Fibroblast of lung (primary cell): ENCODE data around the gene VPS50. TPM values are rescaled to one million over a fixed set of nuclear protein-coding genes. Genes with fewer than 3 reads are reported as not detected.

ENCODE experiments used
- DNase-seq, 2 donors: peaks; one replicate each; pipeline versions ENCODE4 v3.0.0 to v3.0.0-alpha.2; 2010; ENCODE audit warnings: low read depth in 2 of 2
- H2AFZ ChIP-seq: 2 replicates; pipeline ENCODE4 v1.5.1; 2012; ENCODE audit warnings: low read length, control low read depth, inconsistent platforms
- H3K27ac ChIP-seq: 2 replicates; pipeline ENCODE4 v1.5.1; 2011; ENCODE audit warnings: low read length, control low read depth; ENCODE audit not compliant: insufficient read depth
- H3K27me3 ChIP-seq: 2 replicates; pipeline ENCODE4 v1.5.1; 2011; ENCODE audit warnings: mild to moderate bottlenecking, low read length; ENCODE audit not compliant: control insufficient read depth, insufficient read depth
- H3K36me3 ChIP-seq: 2 replicates; pipeline ENCODE4 v1.5.1; 2011; ENCODE audit warnings: low read length; ENCODE audit not compliant: control insufficient read depth, insufficient read depth
- H3K4me1 ChIP-seq: 2 replicates; pipeline ENCODE4 v1.5.1; 2011; ENCODE audit warnings: low read length; ENCODE audit not compliant: control insufficient read depth, insufficient read depth; ENCODE audit errors: extremely low read depth
- H3K4me2 ChIP-seq: 2 replicates; pipeline ENCODE4 v1.5.1; 2011; ENCODE audit warnings: low read length, control low read depth; ENCODE audit not compliant: insufficient read depth; ENCODE audit errors: extremely low read depth
- H3K4me3 ChIP-seq, 4 experiments: fragments of 200-600 bp in 1 of 4; sonication (generic) in 1 of 4; replicated peaks in 1 of 4; 2 replicates each; pipeline ENCODE4 v1.5.1; 2011 to 2016; ENCODE audit warnings: low read length in 4 of 4, low read depth in 3 of 4, mild to moderate bottlenecking in 3 of 4, control low read depth in 2 of 4, inconsistent platforms in 1 of 4, mixed read lengths in 1 of 4; ENCODE audit not compliant: insufficient read depth in 1 of 4; ENCODE audit errors: control extremely low read depth in 1 of 4
- H3K79me2 ChIP-seq: 2 replicates; pipeline ENCODE4 v1.5.1; 2012; ENCODE audit warnings: mild to moderate bottlenecking, low read length, inconsistent platforms; ENCODE audit not compliant: control insufficient read depth, insufficient read depth
- H3K9ac ChIP-seq: 2 replicates; pipeline ENCODE4 v1.5.1; 2011; ENCODE audit warnings: mild to moderate bottlenecking, low read length, control low read depth; ENCODE audit not compliant: insufficient read depth
- H3K9me3 ChIP-seq: 2 replicates; pipeline ENCODE4 v1.5.1; 2012; ENCODE audit warnings: low read depth, low read length; ENCODE audit not compliant: control insufficient read depth, insufficient read depth
- H4K20me1 ChIP-seq: 2 replicates; pipeline ENCODE4 v1.5.1; 2011; ENCODE audit warnings: low read length; ENCODE audit not compliant: control insufficient read depth, insufficient read depth; ENCODE audit errors: extremely low read depth
- CTCF ChIP-seq, 2 donors: IDR thresholded peaks in 1 of 2; conservative IDR thresholded peaks in 1 of 2; 1 replicate in 1 of 2; 2 replicates in 1 of 2; pipeline ENCODE4 v1.5.1; 2011 to 2012; ENCODE audit warnings: low read length in 2 of 2, control low read depth in 1 of 2, inconsistent platforms in 1 of 2, low read depth in 1 of 2, mild to moderate bottlenecking in 1 of 2
- EZH2 ChIP-seq: IDR thresholded peaks from 2 replicates; pipeline ENCODE4 v1.5.1; 2012; ENCODE audit warnings: low read length, control low read depth, mild to moderate bottlenecking; ENCODE audit errors: missing control alignments
- polyA plus RNA-seq, 2 donors: library from polyadenylated mRNA; depleted of rRNA in 1 of 2; stranded (reverse) in 1 of 2; unstranded in 1 of 2; fragments of >200 nt; gene quantifications; 2 replicates each; pipeline ENCODE4 v1.2.1, GENCODE V29; 2011 to 2012; ENCODE audit warnings: missing spikeins in 1 of 2
- total RNA-seq: library from RNA; depleted of rRNA; stranded (reverse); fragments of >200 nt; gene quantifications from 2 replicates; pipeline ENCODE4 v1.2.1, GENCODE V29; 2014

VPS50 gene
- total and polyA plus RNA-seq, 2 donors (not counting 1 experiment from before 2014, with no cell fraction given): 16.1 to 46.4 TPM

DNA sequence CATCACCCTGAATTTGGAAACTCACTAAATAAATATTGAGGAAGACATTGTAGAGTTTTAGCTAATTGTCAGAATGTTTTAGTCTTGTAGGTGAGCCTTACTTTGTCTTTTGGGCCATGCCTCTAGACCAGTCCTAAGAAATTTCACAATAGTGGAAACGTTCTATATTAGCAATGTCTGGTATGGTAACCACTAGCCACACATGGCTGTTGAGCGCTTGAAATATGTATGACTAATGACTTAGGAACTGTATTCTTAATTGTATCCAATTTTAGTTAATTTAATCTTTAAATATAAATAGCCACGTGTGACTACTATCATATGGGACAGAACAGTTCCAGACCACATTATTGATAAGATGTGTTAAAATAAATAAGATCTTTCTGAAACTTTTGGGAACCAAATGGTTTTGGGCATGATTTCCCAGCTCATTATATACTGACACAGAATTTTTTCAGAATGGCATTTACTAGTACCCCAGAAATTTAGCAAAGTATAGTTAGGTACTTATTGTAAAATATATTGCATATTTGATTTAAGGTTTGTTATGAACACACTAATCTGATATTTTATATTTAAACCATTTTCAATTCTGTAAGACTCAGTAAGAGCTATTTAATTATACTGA is 95.0 kb downstream of the VPS50 start:
- no peaks in the 10 kb centered on the region for H4K20me1 ChIP-seq
- peak overlapping the region; percentile 59 for H3K4me2 ChIP-seq
- no peak overlapping the region for H2AFZ ChIP-seq
- no peaks in the 10 kb centered on the region for H3K27me3 ChIP-seq
- no peak overlapping the region for H3K4me3 ChIP-seq
- H3K4me1 ChIP-seq: peaks cover 2% of the 10 kb centered on the region
- peak overlapping the region; percentile 41 for H3K27ac ChIP-seq
- no peaks in the 10 kb centered on the region for H3K9me3 ChIP-seq
- no peak overlapping the region for H3K9ac ChIP-seq
- H3K36me3 ChIP-seq: no peaks in the 10 kb centered on the region
- no peak for TF ChIP-seq CTCF (conservative IDR thresholded peaks at IDR 0.05 in 1 of 2, IDR thresholded peaks at IDR 0.05 in 1 of 2; ENCODE audit: low read depth in 1 of 2, low read length in 2 of 2)
- TF ChIP-seq EZH2: no peak
- no peaks in the 10 kb centered on the region for H3K79me2 ChIP-seq
- peak; percentile 86 to 95 for DNase-seq

- TF ChIP-seq CTCF (conservative IDR thresholded peaks at IDR 0.05 in 1 of 2, IDR thresholded peaks at IDR 0.05 in 1 of 2; ENCODE audit: low read depth in 1 of 2, low read length in 2 of 2) (no peak), EZH2 (no peak)
- no peak for DNase-seq
- H3K9ac ChIP-seq: no peak overlapping the region
- H3K4me1 ChIP-seq: peaks cover 2% of the 10 kb centered on the region
- no peaks in the 10 kb centered on the region for H4K20me1 ChIP-seq
- no peaks in the 10 kb centered on the region for H3K36me3 ChIP-seq
- no peaks in the 10 kb centered on the region for H3K79me2 ChIP-seq
- H2AFZ ChIP-seq: no peak overlapping the region
- no peaks in the 10 kb centered on the region for H3K9me3 ChIP-seq
- no peak overlapping the region for H3K4me2 ChIP-seq
- H3K27ac ChIP-seq: no peak overlapping the region
- H3K4me3 ChIP-seq: no peak overlapping the region
- no peaks in the 10 kb centered on the region for H3K27me3 ChIP-seq
Measured at GRCh38 chr7:93331706-93332105, 99.5 kb downstream of the VPS50 start.

DNA sequence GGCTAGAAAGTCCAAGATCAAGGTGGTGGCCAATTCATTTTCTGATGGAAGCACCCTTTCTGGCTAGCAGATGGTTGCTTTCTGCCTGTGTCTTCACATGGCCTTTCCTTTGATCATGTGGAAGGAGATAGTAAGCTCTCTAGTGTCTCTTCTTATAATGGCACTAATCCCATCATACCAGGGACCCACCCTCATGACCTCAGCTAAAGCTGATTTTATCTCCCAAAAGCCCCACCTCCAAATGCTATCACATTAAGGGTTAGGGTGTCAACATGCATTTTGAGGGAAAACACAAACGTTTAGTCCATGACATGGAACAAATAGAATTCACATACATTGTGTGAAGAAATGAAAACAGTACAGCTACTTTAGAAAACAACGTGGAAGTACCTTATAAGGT is 100.0 kb downstream of the VPS50 start:
- Histone ChIP-seq H3K79me2 (no peaks in the 10 kb centered on the region), H3K9me3 (no peaks in the 10 kb centered on the region), H2AFZ (no peak overlapping the region), H3K4me2 (no peak overlapping the region), H3K27ac (no peak overlapping the region), H3K4me1 (peaks cover 2% of the 10 kb centered on the region), H3K9ac (no peak overlapping the region), H3K4me3 (no peak overlapping the region), H4K20me1 (no peaks in the 10 kb centered on the region), H3K27me3 (no peaks in the 10 kb centered on the region), H3K36me3 (no peaks in the 10 kb centered on the region)
- DNase-seq: no peak
- TF ChIP-seq EZH2 (no peak), CTCF (conservative IDR thresholded peaks at IDR 0.05 in 1 of 2, IDR thresholded peaks at IDR 0.05 in 1 of 2; ENCODE audit: low read depth in 1 of 2, low read length in 2 of 2) (no peak)
